WTC11 (cell line): Measurements from ENCODE around the gene OPCML. TPM values are rescaled to one million over a fixed set of nuclear protein-coding genes. Genes with fewer than 3 reads are reported as not detected.

ENCODE experiments used
- ATAC-seq: fragments of 200-7000 bp; cut with Tn5 transposase; 2 replicates; pipeline ENCODE4 v1.10.0; 2021; ENCODE audit warnings: mild to moderate bottlenecking, moderate library complexity
- CTCF ChIA-PET: fragments of 300-600 bp; sonication (Branson Sonifier 250); formaldehyde crosslinking; loops from one replicate; lab custom pipeline; 2021; ENCODE audit warnings: antibody characterized with exemption; lab: Charles Lee
- POLR2A ChIA-PET: fragments of 350-600 bp; sonication (Branson Sonifier 250); formaldehyde crosslinking; loops from one replicate; lab custom pipeline; 2021; ENCODE audit warnings: antibody characterized with exemption; lab: Charles Lee
- DNase-seq: peaks from one replicate; pipeline ENCODE4 v3.0.0; 2021; ENCODE audit warnings: low spot score
- H3K27ac Mint-ChIP-seq: 2 replicates; pipeline ENCODE4 v1.8.0; 2021; ENCODE audit warnings: mixed read lengths
- H3K27me3 Mint-ChIP-seq: 2 replicates; pipeline ENCODE4 v1.8.0; 2021; ENCODE audit warnings: low read depth, mild to moderate bottlenecking, moderate library complexity, mixed read lengths
- H3K36me3 Mint-ChIP-seq: 2 replicates; pipeline ENCODE4 v1.8.0; 2021; ENCODE audit warnings: mixed read lengths
- H3K4me1 Mint-ChIP-seq: 2 replicates; pipeline ENCODE4 v1.8.0; 2022; ENCODE audit warnings: mixed read lengths
- H3K4me3 Mint-ChIP-seq: 2 replicates; pipeline ENCODE4 v1.8.0; 2021; ENCODE audit warnings: mild to moderate bottlenecking, moderate library complexity, mixed read lengths
- H3K9me3 Mint-ChIP-seq: 2 replicates; pipeline ENCODE4 v1.8.0; 2021; ENCODE audit warnings: mixed read lengths
- ATF2 ChIP-seq: sonication (generic); formaldehyde crosslinking; IDR thresholded peaks from 2 replicates; pipeline ENCODE4 v1.8.1; 2022; ENCODE audit warnings: low read depth, missing genetic modification reagents, borderline replicate concordance
- ATF6 ChIP-seq: sonication (generic); formaldehyde crosslinking; IDR thresholded peaks from 2 replicates; pipeline ENCODE4 v1.8.1; 2023; ENCODE audit warnings: mild to moderate bottlenecking, missing genetic modification reagents
- CTCF ChIP-seq: fragments of 200-600 bp; IDR thresholded peaks from 2 replicates; pipeline ENCODE4 v1.8.0; 2022; ENCODE audit warnings: antibody characterized with exemption
- EMX1 ChIP-seq: fragments of 250-450 bp; sonication (Bioruptor Pico); IDR thresholded peaks from 2 replicates; pipeline ENCODE4 v1.8.0; 2021; ENCODE audit warnings: mild to moderate bottlenecking
- ESRRA ChIP-seq: sonication (generic); formaldehyde crosslinking; IDR thresholded peaks from 2 replicates; pipeline ENCODE4 v1.8.1; 2022; ENCODE audit warnings: mild to moderate bottlenecking, missing genetic modification reagents, borderline replicate concordance
- JUN ChIP-seq: sonication (generic); formaldehyde crosslinking; IDR thresholded peaks from 2 replicates; pipeline ENCODE4 v1.8.0; 2023; ENCODE audit warnings: mild to moderate bottlenecking, missing genetic modification reagents
- NR1H2 ChIP-seq: sonication (generic); formaldehyde crosslinking; IDR thresholded peaks from 2 replicates; pipeline ENCODE4 v1.9.0; 2021; ENCODE audit warnings: mild to moderate bottlenecking, moderate library complexity, missing genetic modification reagents
- OVOL2 ChIP-seq: fragments of 250-450 bp; sonication (Bioruptor Pico); IDR thresholded peaks from 2 replicates; pipeline ENCODE4 v1.9.0; 2021; ENCODE audit warnings: mild to moderate bottlenecking, borderline replicate concordance
- PRDM15 ChIP-seq: sonication (generic); formaldehyde crosslinking; IDR thresholded peaks from 2 replicates; pipeline ENCODE4 v1.8.0; 2022; ENCODE audit warnings: missing genetic modification reagents
- RELA ChIP-seq: sonication (generic); formaldehyde crosslinking; IDR thresholded peaks from 2 replicates; pipeline ENCODE4 v1.8.1; 2022; ENCODE audit warnings: missing genetic modification reagents, mild to moderate bottlenecking, borderline replicate concordance
- TCF7 ChIP-seq: sonication (generic); formaldehyde crosslinking; IDR thresholded peaks from 2 replicates; pipeline ENCODE4 v1.8.0; 2022; ENCODE audit warnings: mild to moderate bottlenecking, low read depth, missing genetic modification reagents, moderate library complexity
- TP53 ChIP-seq: sonication (generic); formaldehyde crosslinking; IDR thresholded peaks from 2 replicates; pipeline ENCODE4 v1.8.1; 2023; ENCODE audit warnings: mild to moderate bottlenecking, missing genetic modification reagents
- USF2 ChIP-seq: sonication (generic); formaldehyde crosslinking; IDR thresholded peaks from 2 replicates; pipeline ENCODE4 v1.8.1; 2023; ENCODE audit warnings: mild to moderate bottlenecking, missing genetic modification reagents, moderate library complexity
- ZBTB43 ChIP-seq: sonication (generic); formaldehyde crosslinking; IDR thresholded peaks from 2 replicates; pipeline ENCODE4 v1.8.1; 2023; ENCODE audit warnings: mild to moderate bottlenecking, missing genetic modification reagents
- ZNF263 ChIP-seq: sonication (generic); formaldehyde crosslinking; IDR thresholded peaks from 2 replicates; pipeline ENCODE4 v1.8.1; 2022; ENCODE audit warnings: low read depth, mild to moderate bottlenecking, moderate library complexity, missing genetic modification reagents
- ZNF416 ChIP-seq: fragments of 250-450 bp; sonication (Bioruptor Pico); IDR thresholded peaks from 2 replicates; pipeline ENCODE4 v1.9.0; 2021; ENCODE audit warnings: mild to moderate bottlenecking, inconsistent platforms
- ZNF423 ChIP-seq: fragments of 250-450 bp; sonication (Bioruptor Pico); IDR thresholded peaks from 2 replicates; pipeline ENCODE4 v2.1.2; 2022; ENCODE audit warnings: mild to moderate bottlenecking, moderate library complexity
- ZNF671 ChIP-seq: fragments of 250-450 bp; sonication (Bioruptor Pico); IDR thresholded peaks from 2 replicates; pipeline ENCODE4 v1.8.0; 2021; ENCODE audit warnings: mild to moderate bottlenecking
- total RNA-seq: library from RNA; stranded (reverse); gene quantifications from 3 replicates; pipeline ENCODE4 v1.2.3, GENCODE V29; 2021

The OPCML gene
- total RNA-seq, 1 experiment from 2014 or later, result 1.5 TPM

GRCh38 chr11:133163463-133164419 is 368.6 kb downstream of the OPCML start:
- Mint-ChIP-seq H3K4me3 (no peak overlapping the region), H3K27ac (no peak overlapping the region), H3K36me3 (no peaks in the 10 kb centered on the region), H3K4me1 (peaks cover 33% of the 10 kb centered on the region), H3K9me3 (no peaks in the 10 kb centered on the region), H3K27me3 (no peaks in the 10 kb centered on the region)
- ATAC-seq, result peak; percentile 66
- ChIA-PET CTCF (interaction anchor here (0.6 to 6.0 kb wide), 13 partner anchors 9 to 671 kb away, joined by 3 to 77 read pairs (median 5); no protein-coding TSS in a partner anchor), POLR2A (interaction anchor here (1.2 kb wide), 1 partner anchor 29 kb away, joined by 3 read pairs; no protein-coding TSS in a partner anchor)
- TF ChIP-seq CTCF (peak; percentile 63), RELA (CRISPR knock-in tag) (no peak), ATF6 (CRISPR knock-in tag) (no peak)
- no peak for DNase-seq

- ATAC-seq, result no peak
- CTCF ChIA-PET, result interaction anchor here (1.1 to 6.0 kb wide), 2 partner anchors 27 to 66 kb away, joined by 3 to 77 read pairs; no protein-coding TSS in a partner anchor
- TF ChIP-seq TP53 (CRISPR knock-in tag), result no peak
- no peak for TF ChIP-seq ESRRA (CRISPR knock-in tag)
- TF ChIP-seq ZNF416 (CRISPR knock-in tag), result no peak
- TF ChIP-seq NR1H2 (CRISPR knock-in tag), result no peak
- TF ChIP-seq PRDM15 (CRISPR knock-in tag), result no peak
- TF ChIP-seq ZNF263 (CRISPR knock-in tag), result no peak
- TF ChIP-seq USF2, result no peak
- no peak for TF ChIP-seq ZNF671 (CRISPR knock-in tag)
- no peak for TF ChIP-seq OVOL2 (CRISPR knock-in tag)
- TF ChIP-seq EMX1 (CRISPR knock-in tag), result no peak
- TF ChIP-seq ZBTB43 (CRISPR knock-in tag), result no peak
- no peak for TF ChIP-seq ZNF423 (CRISPR knock-in tag)
- no peak for TF ChIP-seq TCF7 (CRISPR knock-in tag)
- no peak for TF ChIP-seq RELA (CRISPR knock-in tag)
- TF ChIP-seq JUN, result no peak
- TF ChIP-seq ATF2, result no peak
These were observed 370.1 kb downstream of the OPCML start for GRCh38 chr11:133162227-133162626.

More at GRCh38 chr11:133162227-133162626, 370.1 kb downstream of the OPCML start:
- Mint-ChIP-seq H3K36me3 (no peaks in the 10 kb centered on the region), H3K27ac (no peak overlapping the region), H3K9me3 (no peaks in the 10 kb centered on the region), H3K4me3 (no peak overlapping the region), H3K4me1 (peaks cover 36% of the 10 kb centered on the region), H3K27me3 (no peaks in the 10 kb centered on the region)
- no peak for DNase-seq
- POLR2A ChIA-PET, result no interaction called here
